IMR-90 (cell line): Measurements from ENCODE around the gene KLHL17. TPM values are rescaled to one million over a fixed set of nuclear protein-coding genes. Genes with fewer than 3 reads are reported as not detected.

ENCODE experiments used
- ATAC-seq: fragments of 200-7000 bp; cut with Tn5 transposase; 2 replicates; pipeline ENCODE4 v1.9.1; 2020; ENCODE audit warnings: low read depth, mild to moderate bottlenecking, moderate library complexity
- BruUV-seq: library from RNA; stranded (reverse); fragments of 400-500 nt; replicated peaks from 2 replicates; lab custom pipeline; 2021; lab: Mats Ljungman, UMichigan
- CTCF ChIA-PET: fragments of 300-600 bp; formaldehyde crosslinking; extraction: SDS; loops from one replicate; lab custom pipeline; 2021; ENCODE audit warnings: antibody characterized with exemption; lab: Yijun Ruan, JAX
- POLR2A ChIA-PET: fragments of 300-600 bp; sonication (Branson Sonifier 250); formaldehyde crosslinking; loops from one replicate; lab custom pipeline; 2022; ENCODE audit warnings: antibody characterized with exemption; ENCODE audit not compliant: unreplicated experiment; lab: Charles Lee
- DNase-seq: peaks from one replicate; pipeline ENCODE4 v3.0.0; 2013
- H2AFZ ChIP-seq: replicated peaks from 2 replicates; pipeline ENCODE3; 2013; ENCODE audit warnings: low read length, mild to moderate bottlenecking; ENCODE audit not compliant: poor library complexity
- H2AK5ac ChIP-seq: 2 replicates; pipeline ENCODE4 v1.6.1; 2013; ENCODE audit warnings: low read depth, low read length, inconsistent platforms
- H2AK9ac ChIP-seq: replicated peaks from 2 replicates; pipeline ENCODE3; 2013; ENCODE audit warnings: mild to moderate bottlenecking, low read depth, low read length, moderate library complexity; ENCODE audit not compliant: poor library complexity
- H2BK120ac ChIP-seq: 2 replicates; pipeline ENCODE4 v1.6.1; 2013; ENCODE audit warnings: low read depth, low read length, inconsistent platforms
- H2BK15ac ChIP-seq: 3 replicates; pipeline ENCODE4 v1.6.1; 2013; ENCODE audit warnings: low read depth, low read length, inconsistent platforms
- H2BK20ac ChIP-seq: 2 replicates; pipeline ENCODE4 v1.6.1; 2013; ENCODE audit warnings: low read depth, mild to moderate bottlenecking, inconsistent platforms, low read length, moderate library complexity
- H2BK5ac ChIP-seq: 2 replicates; pipeline ENCODE4 v1.6.1; 2013; ENCODE audit warnings: mild to moderate bottlenecking, low read depth, low read length, inconsistent platforms; ENCODE audit not compliant: poor library complexity, severe bottlenecking
- H3K14ac ChIP-seq: replicated peaks from 2 replicates; pipeline ENCODE4 v1.6.1; 2013; ENCODE audit warnings: low read depth, low read length, inconsistent platforms
- H3K18ac ChIP-seq: 2 replicates; pipeline ENCODE4 v1.6.1; 2013; ENCODE audit warnings: low read depth, low read length, control low read depth
- H3K23ac ChIP-seq: 2 replicates; pipeline ENCODE4 v1.6.1; 2013; ENCODE audit warnings: low read depth, low read length, inconsistent platforms
- H3K27ac ChIP-seq: 2 replicates; pipeline ENCODE4 v1.5.1; 2013; ENCODE audit warnings: mild to moderate bottlenecking, control low read depth, low read length; ENCODE audit not compliant: insufficient read depth
- H3K27me3 ChIP-seq: 2 replicates; pipeline ENCODE4 v1.6.1; 2013; ENCODE audit warnings: low read length; ENCODE audit not compliant: control insufficient read depth, insufficient read depth
- H3K36me3 ChIP-seq: 2 replicates; pipeline ENCODE4 v1.6.1; 2013; ENCODE audit warnings: low read length, mixed read lengths; ENCODE audit not compliant: control insufficient read depth, insufficient read depth
- H3K4ac ChIP-seq: 2 replicates; pipeline ENCODE4 v1.6.1; 2013; ENCODE audit warnings: low read depth, low read length, inconsistent platforms
- H3K4me1 ChIP-seq: 2 replicates; pipeline ENCODE4 v1.6.1; 2013; ENCODE audit warnings: low read length, mixed read lengths; ENCODE audit not compliant: control insufficient read depth, insufficient read depth
- H3K4me2 ChIP-seq: 2 replicates; pipeline ENCODE4 v1.6.1; 2013; ENCODE audit warnings: low read depth, mild to moderate bottlenecking, control low read depth, low read length, moderate library complexity
- H3K4me3 ChIP-seq: 2 replicates; pipeline ENCODE4 v1.5.1; 2013; ENCODE audit warnings: low read depth, mild to moderate bottlenecking, control low read depth, low read length, moderate library complexity; ENCODE audit not compliant: insufficient read depth
- H3K56ac ChIP-seq: 2 replicates; pipeline ENCODE4 v1.6.1; 2013; ENCODE audit warnings: low read length, inconsistent platforms; ENCODE audit not compliant: insufficient read depth; ENCODE audit errors: extremely low read depth
- H3K79me1 ChIP-seq, 2 experiments: 2 replicates each; pipeline ENCODE4 v1.6.1; 2013; ENCODE audit warnings: low read length in 2 of 2, inconsistent platforms in 1 of 2, low read depth in 1 of 2
- H3K9ac ChIP-seq: 2 replicates; pipeline ENCODE4 v1.6.1; 2013; ENCODE audit warnings: low read depth, low read length, control low read depth
- H3K9me1 ChIP-seq: 2 replicates; pipeline ENCODE4 v1.6.1; 2013; ENCODE audit warnings: low read length, inconsistent platforms; ENCODE audit not compliant: insufficient read depth
- H3K9me3 ChIP-seq: 2 replicates; pipeline ENCODE4 v1.6.1; 2013; ENCODE audit warnings: low read length; ENCODE audit not compliant: control insufficient read depth, insufficient read depth
- H4K20me1 ChIP-seq: 2 replicates; pipeline ENCODE4 v1.6.1; 2013; ENCODE audit warnings: low read length, inconsistent platforms; ENCODE audit not compliant: insufficient read depth
- H4K5ac ChIP-seq: 2 replicates; pipeline ENCODE4 v1.6.1; 2013; ENCODE audit warnings: mild to moderate bottlenecking, low read depth, low read length, control low read depth
- H4K8ac ChIP-seq, 2 experiments: 2 replicates each; pipeline ENCODE4 v1.6.1; 2013; ENCODE audit warnings: low read depth in 2 of 2, low read length in 2 of 2, control low read depth in 1 of 2, inconsistent platforms in 1 of 2
- H4K91ac ChIP-seq: 2 replicates; pipeline ENCODE4 v1.6.1; 2013; ENCODE audit warnings: low read depth, low read length, inconsistent platforms; ENCODE audit not compliant: insufficient read depth
- BHLHE40 ChIP-seq: fragments of 150-350 bp; IDR thresholded peaks from 2 replicates; pipeline ENCODE4 v1.6.1; 2016; ENCODE audit warnings: mild to moderate bottlenecking, low read depth, low read length
- CEBPB ChIP-seq: IDR thresholded peaks from 2 replicates; pipeline ENCODE4 v1.6.1; 2012; ENCODE audit warnings: low read depth, low read length, improper control_type of control experiment
- CHD1 ChIP-seq: IDR thresholded peaks from 2 replicates; pipeline ENCODE4 v1.6.1; 2012; ENCODE audit warnings: low read depth, low read length, improper control_type of control experiment
- MAZ ChIP-seq: IDR thresholded peaks from 2 replicates; pipeline ENCODE4 v1.6.1; 2012; ENCODE audit warnings: low read depth, mild to moderate bottlenecking, low read length, improper control_type of control experiment, moderate library complexity, borderline replicate concordance
- NFE2L2 ChIP-seq: fragments of 150-350 bp; IDR thresholded peaks from 2 replicates; pipeline ENCODE4 v1.6.1; 2016; ENCODE audit warnings: low read depth, mild to moderate bottlenecking, low read length
- POLR2A ChIP-seq: IDR thresholded peaks from 2 replicates; pipeline ENCODE4 v1.6.1; 2012; ENCODE audit warnings: mild to moderate bottlenecking, low read depth, low read length
- WGBS, 2 experiments: methylation state at CpG; one replicate each; pipeline versions ENCODE4 v1.1.5 to v1.1.7; 2013; ENCODE audit warnings: missing lambda C conversion rate in 2 of 2; ENCODE audit not compliant: insufficient read length in 1 of 2; ENCODE audit errors: extremely low coverage in 2 of 2; 5-methylcytosine and 5-hydroxymethylcytosine counted together
- dilution Hi-C: fragments of 300-500 bp; cut with HindIII; formaldehyde crosslinking; loops from one replicate; pipeline ENCODE4 v1.14.3; 2018; ENCODE audit warnings: low sequenced_read_pairs; ENCODE audit not compliant: unreplicated experiment
- in situ Hi-C: fragments of 300-500 bp; cut with MboI; formaldehyde crosslinking; loops from 3 replicates; pipeline ENCODE4 v1.14.3; 2019; ENCODE audit warnings: low sequenced_read_pairs, inconsistent platforms, mixed read lengths
- intact Hi-C: fragments of 100-400 bp; cut with micrococcal nuclease; formaldehyde crosslinking; loops from 2 replicates; pipeline ENCODE4 v1.10.0; 2022
- polyA plus RNA-seq, 3 experiments: library from polyadenylated mRNA; depleted of rRNA; stranded (reverse); fragments of >200 nt; gene quantifications; 2 replicates each; pipeline ENCODE4 v1.2.3, GENCODE V29; 2012; ENCODE audit warnings: low replicate concordance in 1 of 3
- total RNA-seq: library from RNA; depleted of rRNA; stranded (reverse); fragments of >200 nt; gene quantifications from 2 replicates; pipeline ENCODE4 v1.2.3, GENCODE V29; 2012
- TF ChIP-seq, protein P1 (sequence below): conservative IDR thresholded peaks from 2 replicates; pipeline ENCODE4 v1.5.1; 2012; ENCODE audit warnings: mild to moderate bottlenecking, low read depth, low read length, improper control_type of control experiment

KLHL17 gene
- total and polyA plus RNA-seq, 2 of the 4 experiments (the other 2 are of a cell fraction), result 3.4 to 41.0 TPM

DNA sequence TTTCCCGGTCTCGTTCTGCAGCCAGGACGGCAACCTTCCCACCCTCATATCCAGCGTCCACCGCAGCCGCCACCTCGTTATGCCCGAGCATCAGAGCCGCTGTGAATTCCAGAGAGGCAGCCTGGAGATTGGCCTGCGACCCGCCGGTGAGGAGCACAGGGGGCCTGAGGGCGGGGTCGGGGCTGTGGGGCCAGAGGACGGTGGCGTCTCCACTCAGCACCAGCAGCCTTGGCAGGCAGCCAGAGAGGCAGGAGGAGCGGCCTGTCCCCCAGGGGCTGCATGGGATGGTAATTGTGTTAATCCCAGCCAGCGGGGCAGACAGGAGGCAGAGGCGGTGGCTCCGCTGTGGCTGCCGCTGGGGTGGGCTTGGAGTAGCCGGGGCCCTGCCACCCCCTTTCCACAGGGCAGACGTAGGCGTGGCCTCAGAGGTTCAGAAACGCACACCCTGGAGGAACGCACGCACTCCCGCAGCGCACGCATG, 24.6 kb upstream of the KLHL17 start:
- Histone ChIP-seq H2BK5ac (no peak overlapping the region), H3K14ac (no peak overlapping the region), H2BK120ac (no peak overlapping the region), H2AK5ac (no peak overlapping the region), H3K9ac (no peak overlapping the region), H3K4me1 (peaks cover 20% of the 10 kb centered on the region), H3K4me2 (no peak overlapping the region), H3K79me1 (no peaks in the 10 kb centered on the region), H4K5ac (no peak overlapping the region), H2AFZ (no peak overlapping the region), H2BK20ac (no peak overlapping the region), H2BK15ac (no peak overlapping the region), H3K36me3 (peaks cover 2% of the 10 kb centered on the region), H3K27ac (no peak overlapping the region), H3K9me1 (no peaks in the 10 kb centered on the region), H2AK9ac (no peak overlapping the region), H4K8ac (no peak overlapping the region), H3K4me3 (no peak overlapping the region), H3K4ac (no peak overlapping the region), H3K18ac (no peak overlapping the region), H4K91ac (no peak overlapping the region), H3K23ac (no peak overlapping the region), H3K56ac (no peak overlapping the region), H4K20me1 (peaks cover 10% of the 10 kb centered on the region), H3K9me3 (no peaks in the 10 kb centered on the region), H3K27me3 (no peaks in the 10 kb centered on the region)
- dilution Hi-C loops (no loop called here), intact Hi-C loops (no loop called here), in situ Hi-C loops (no loop called here)
- TF ChIP-seq CHD1, result no peak
- TF ChIP-seq CEBPB, result no peak
- no peak for TF ChIP-seq BHLHE40
- TF ChIP-seq POLR2A, result no peak
- TF ChIP-seq, protein P1, sequence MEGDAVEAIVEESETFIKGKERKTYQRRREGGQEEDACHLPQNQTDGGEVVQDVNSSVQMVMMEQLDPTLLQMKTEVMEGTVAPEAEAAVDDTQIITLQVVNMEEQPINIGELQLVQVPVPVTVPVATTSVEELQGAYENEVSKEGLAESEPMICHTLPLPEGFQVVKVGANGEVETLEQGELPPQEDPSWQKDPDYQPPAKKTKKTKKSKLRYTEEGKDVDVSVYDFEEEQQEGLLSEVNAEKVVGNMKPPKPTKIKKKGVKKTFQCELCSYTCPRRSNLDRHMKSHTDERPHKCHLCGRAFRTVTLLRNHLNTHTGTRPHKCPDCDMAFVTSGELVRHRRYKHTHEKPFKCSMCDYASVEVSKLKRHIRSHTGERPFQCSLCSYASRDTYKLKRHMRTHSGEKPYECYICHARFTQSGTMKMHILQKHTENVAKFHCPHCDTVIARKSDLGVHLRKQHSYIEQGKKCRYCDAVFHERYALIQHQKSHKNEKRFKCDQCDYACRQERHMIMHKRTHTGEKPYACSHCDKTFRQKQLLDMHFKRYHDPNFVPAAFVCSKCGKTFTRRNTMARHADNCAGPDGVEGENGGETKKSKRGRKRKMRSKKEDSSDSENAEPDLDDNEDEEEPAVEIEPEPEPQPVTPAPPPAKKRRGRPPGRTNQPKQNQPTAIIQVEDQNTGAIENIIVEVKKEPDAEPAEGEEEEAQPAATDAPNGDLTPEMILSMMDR, result no peak
- no peak for TF ChIP-seq NFE2L2
- TF ChIP-seq MAZ, result no peak
- no peak for DNase-seq
- 74% methylated on average over 17 of the region's 30 CpGs; no CpG with 5 or more reads in 1 of the 2 experiments for WGBS, 2 experiments
- ChIA-PET POLR2A (no interaction called here), CTCF (no interaction called here)
- no peak for ATAC-seq
- no TSS peak for BruUV-seq
